ENCODE results near the gene UMODL1.
"Not testable (repeated sequence)": the region's sequence is repeated elsewhere in the genome, so short reads cannot be mapped to it uniquely, and the experiment has no call there.

The UMODL1 gene

GRCh38 chr21:42073145-42074099, 2.3 kb downstream of the UMODL1 start:
- no peak for DNase-seq (ENCODE audit: low read depth)
- H3K4me3 ChIP-seq (ENCODE audit: low read depth, low read length), result no peak overlapping the region

- no peak overlapping the region for H3K4me3 ChIP-seq (ENCODE audit: low read depth, low read length)
- DNase-seq (ENCODE audit: low read depth), result no peak
Observed at GRCh38 chr21:42075686-42076471, 4.8 kb downstream of the UMODL1 start.

- H3K4me3 ChIP-seq (ENCODE audit: low read depth, low read length); DNase-seq (ENCODE audit: low read depth): not testable (repeated sequence)
Observed at GRCh38 chr21:42077685-42078238, 6.6 kb downstream of the UMODL1 start.

GRCh38 chr21:42078247-42079007, 7.3 kb downstream of the UMODL1 start:
- not testable (repeated sequence) for DNase-seq (ENCODE audit: low read depth); H3K4me3 ChIP-seq (ENCODE audit: low read depth, low read length)

GRCh38 chr21:42079008-42079938, 8.2 kb downstream of the UMODL1 start:
- no peak overlapping the region for H3K4me3 ChIP-seq (ENCODE audit: low read depth, low read length)
- DNase-seq (ENCODE audit: low read depth), result no peak

- no peak overlapping the region for H3K4me3 ChIP-seq (ENCODE audit: low read depth, low read length)
- DNase-seq (ENCODE audit: low read depth), result no peak
Observed at GRCh38 chr21:42079939-42080787, 9.0 kb downstream of the UMODL1 start.

GRCh38 chr21:42080788-42081083, 9.6 kb downstream of the UMODL1 start:
- DNase-seq (ENCODE audit: low read depth), result peak; percentile 92

GRCh38 chr21:42081138-42081537, 10.0 kb downstream of the UMODL1 start:
- no peak for DNase-seq (ENCODE audit: low read depth)
- no peak overlapping the region for H3K4me3 ChIP-seq (ENCODE audit: low read depth, low read length)

More at GRCh38 chr21:42080788-42081083, 9.6 kb downstream of the UMODL1 start:
- H3K4me3 ChIP-seq (ENCODE audit: low read depth, low read length), result no peak overlapping the region

GRCh38 chr21:42081931-42082381, 10.8 kb downstream of the UMODL1 start:
- DNase-seq (ENCODE audit: low read depth), result no peak
- H3K4me3 ChIP-seq (ENCODE audit: low read depth, low read length), result no peak overlapping the region

GRCh38 chr21:42082501-42083360, 11.6 kb downstream of the UMODL1 start:
- H3K4me3 ChIP-seq (ENCODE audit: low read depth, low read length), result no peak overlapping the region
- DNase-seq (ENCODE audit: low read depth), result no peak

GRCh38 chr21:42083361-42083690, 12.2 kb downstream of the UMODL1 start:
- no peak for DNase-seq (ENCODE audit: low read depth)
- no peak overlapping the region for H3K4me3 ChIP-seq (ENCODE audit: low read depth, low read length)

GRCh38 chr21:42084079-42084478, 13.0 kb downstream of the UMODL1 start:
- no peak for DNase-seq (ENCODE audit: low read depth)
- H3K4me3 ChIP-seq (ENCODE audit: low read depth, low read length), result no peak overlapping the region

- no peak for DNase-seq (ENCODE audit: low read depth)
- no peak overlapping the region for H3K4me3 ChIP-seq (ENCODE audit: low read depth, low read length)
Observed at GRCh38 chr21:42085246-42086077, 14.3 kb downstream of the UMODL1 start.

- H3K4me3 ChIP-seq (ENCODE audit: low read depth, low read length), result no peak overlapping the region
- no peak for DNase-seq (ENCODE audit: low read depth)
Observed at GRCh38 chr21:42086969-42087368, 15.9 kb downstream of the UMODL1 start.

GRCh38 chr21:42088148-42088547, 17.0 kb downstream of the UMODL1 start:
- no peak overlapping the region for H3K4me3 ChIP-seq (ENCODE audit: low read depth, low read length)
- DNase-seq (ENCODE audit: low read depth), result no peak

GRCh38 chr21:42088658-42089057, 17.5 kb downstream of the UMODL1 start:
- no peak overlapping the region for H3K4me3 ChIP-seq (ENCODE audit: low read depth, low read length)
- DNase-seq (ENCODE audit: low read depth), result no peak
